ENCODE measurements around the gene ARF6.
A peak's percentile ranks its signal among the peaks of the same experiment; 100 is the strongest.

ARF6 gene

GRCh38 chr14:49881350-49882001, 11.4 kb upstream of the ARF6 start:
- Histone ChIP-seq H3K9me3 (ENCODE audit: control insufficient read depth, insufficient read depth, low read depth, low read length) (no peaks in the 10 kb centered on the region), H3K27ac (ENCODE audit: extremely low read depth, low read depth, low read length) (no peak overlapping the region), H3K36me3 (ENCODE audit: control insufficient read depth in 2 of 2, insufficient read depth in 1 of 2, low read length in 2 of 2) (no peaks in the 10 kb centered on the region), H3K4me1 (ENCODE audit: control insufficient read depth, insufficient read depth, low read length) (peaks cover 13% of the 10 kb centered on the region), H3K4me3 (ENCODE audit: low read depth, low read length) (no peak overlapping the region)
- ChIA-PET CTCF (interaction anchor here (0.5 to 3.0 kb wide), 6 partner anchors 11 to 436 kb away, joined by 3 to 16 read pairs (median 4); no protein-coding TSS in a partner anchor), POLR2A (interaction anchor here (0.6 kb wide), 1 partner anchor 11 kb away, joined by 4 read pairs; the partner anchor contains the start of gene ARF6)
- TF ChIP-seq ZNF624 (tag by site-specific recombination; IDR thresholded peaks at IDR 0.05) = no peak
- TF ChIP-seq ZNF2 (tag by site-specific recombination; IDR thresholded peaks at IDR 0.05) = no peak

- Histone ChIP-seq H3K36me3 (ENCODE audit: control insufficient read depth in 2 of 2, insufficient read depth in 1 of 2, low read length in 2 of 2) (no peaks in the 10 kb centered on the region), H3K9me3 (ENCODE audit: control insufficient read depth, insufficient read depth, low read depth, low read length) (no peaks in the 10 kb centered on the region), H3K27ac (ENCODE audit: extremely low read depth, low read depth, low read length) (no peak overlapping the region), H3K4me3 (ENCODE audit: low read depth, low read length) (no peak overlapping the region), H3K4me1 (ENCODE audit: control insufficient read depth, insufficient read depth, low read length) (peaks cover 13% of the 10 kb centered on the region)
- CTCF ChIA-PET = interaction anchor here (0.7 kb wide), 1 partner anchor 17 kb away, joined by 3 read pairs; no protein-coding TSS in a partner anchor
- POLR2A ChIA-PET = interaction anchor here (0.6 kb wide), 1 partner anchor 9 kb away, joined by 3 read pairs; no protein-coding TSS in a partner anchor
- TF ChIP-seq ZNF629 (tag by site-specific recombination; IDR thresholded peaks at IDR 0.05) = no peak
- TF ChIP-seq TRIM28 (IDR thresholded peaks at IDR 0.05; ENCODE audit: borderline replicate concordance, low read length) = 0 out of 2 replicates have a peak, but pooled peaks have one; percentile 20
- TF ChIP-seq SETDB1 (IDR thresholded peaks at IDR 0.05; ENCODE audit: insufficient read length, low read length) = peak; percentile 27
- TF ChIP-seq ZNF350 (tag by site-specific recombination; IDR thresholded peaks at IDR 0.05) = no peak
- no peak for TF ChIP-seq MZF1 (tag by site-specific recombination; IDR thresholded peaks at IDR 0.05; ENCODE audit: borderline replicate concordance)
Measured at GRCh38 chr14:49882826-49883694, 9.8 kb upstream of the ARF6 start.

GRCh38 chr14:49886523-49886922, 6.4 kb upstream of the ARF6 start:
- CTCF ChIA-PET = no interaction called here
- no peak overlapping the region for H3K27ac ChIP-seq (ENCODE audit: extremely low read depth, low read depth, low read length)
- no peak overlapping the region for H3K4me3 ChIP-seq (ENCODE audit: low read depth, low read length)
- TF ChIP-seq, protein P1, sequence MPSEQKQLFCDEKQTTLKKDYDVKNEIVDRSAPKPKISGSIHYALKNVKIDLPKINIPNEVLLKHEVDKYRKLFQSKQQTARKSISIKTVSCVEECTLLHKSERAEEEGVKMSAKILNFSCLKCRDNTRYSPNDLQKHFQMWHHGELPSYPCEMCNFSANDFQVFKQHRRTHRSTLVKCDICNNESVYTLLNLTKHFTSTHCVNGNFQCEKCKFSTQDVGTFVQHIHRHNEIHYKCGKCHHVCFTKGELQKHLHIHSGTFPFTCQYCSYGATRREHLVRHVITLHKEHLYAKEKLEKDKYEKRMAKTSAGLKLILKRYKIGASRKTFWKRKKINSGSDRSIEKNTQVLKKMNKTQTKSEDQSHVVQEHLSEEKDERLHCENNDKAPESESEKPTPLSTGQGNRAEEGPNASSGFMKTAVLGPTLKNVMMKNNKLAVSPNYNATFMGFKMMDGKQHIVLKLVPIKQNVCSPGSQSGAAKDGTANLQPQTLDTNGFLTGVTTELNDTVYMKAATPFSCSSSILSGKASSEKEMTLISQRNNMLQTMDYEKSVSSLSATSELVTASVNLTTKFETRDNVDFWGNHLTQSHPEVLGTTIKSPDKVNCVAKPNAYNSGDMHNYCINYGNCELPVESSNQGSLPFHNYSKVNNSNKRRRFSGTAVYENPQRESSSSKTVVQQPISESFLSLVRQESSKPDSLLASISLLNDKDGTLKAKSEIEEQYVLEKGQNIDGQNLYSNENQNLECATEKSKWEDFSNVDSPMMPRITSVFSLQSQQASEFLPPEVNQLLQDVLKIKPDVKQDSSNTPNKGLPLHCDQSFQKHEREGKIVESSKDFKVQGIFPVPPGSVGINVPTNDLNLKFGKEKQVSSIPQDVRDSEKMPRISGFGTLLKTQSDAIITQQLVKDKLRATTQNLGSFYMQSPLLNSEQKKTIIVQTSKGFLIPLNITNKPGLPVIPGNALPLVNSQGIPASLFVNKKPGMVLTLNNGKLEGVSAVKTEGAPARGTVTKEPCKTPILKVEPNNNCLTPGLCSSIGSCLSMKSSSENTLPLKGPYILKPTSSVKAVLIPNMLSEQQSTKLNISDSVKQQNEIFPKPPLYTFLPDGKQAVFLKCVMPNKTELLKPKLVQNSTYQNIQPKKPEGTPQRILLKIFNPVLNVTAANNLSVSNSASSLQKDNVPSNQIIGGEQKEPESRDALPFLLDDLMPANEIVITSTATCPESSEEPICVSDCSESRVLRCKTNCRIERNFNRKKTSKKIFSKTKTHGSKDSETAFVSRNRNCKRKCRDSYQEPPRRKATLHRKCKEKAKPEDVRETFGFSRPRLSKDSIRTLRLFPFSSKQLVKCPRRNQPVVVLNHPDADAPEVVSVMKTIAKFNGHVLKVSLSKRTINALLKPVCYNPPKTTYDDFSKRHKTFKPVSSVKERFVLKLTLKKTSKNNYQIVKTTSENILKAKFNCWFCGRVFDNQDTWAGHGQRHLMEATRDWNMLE (tag by site-specific recombination; conservative IDR thresholded peaks at IDR 0.05; ENCODE audit: low read depth) = no peak
- TF ChIP-seq ZNF664 (tag by site-specific recombination; IDR thresholded peaks at IDR 0.05) (no peak), ZBTB49 (tag by site-specific recombination; IDR thresholded peaks at IDR 0.05; ENCODE audit: low read depth) (no peak), ZNF266 (tag by site-specific recombination; IDR thresholded peaks at IDR 0.05; ENCODE audit: low read depth) (no peak), ZNF350 (tag by site-specific recombination; IDR thresholded peaks at IDR 0.05) (no peak), ZNF521 (tag by site-specific recombination; IDR thresholded peaks at IDR 0.05) (no peak), KLF7 (tag by site-specific recombination; IDR thresholded peaks at IDR 0.05; ENCODE audit: borderline replicate concordance) (no peak), ZNF335 (tag by site-specific recombination; conservative IDR thresholded peaks at IDR 0.05) (no peak)
- TF ChIP-seq, protein P2, sequence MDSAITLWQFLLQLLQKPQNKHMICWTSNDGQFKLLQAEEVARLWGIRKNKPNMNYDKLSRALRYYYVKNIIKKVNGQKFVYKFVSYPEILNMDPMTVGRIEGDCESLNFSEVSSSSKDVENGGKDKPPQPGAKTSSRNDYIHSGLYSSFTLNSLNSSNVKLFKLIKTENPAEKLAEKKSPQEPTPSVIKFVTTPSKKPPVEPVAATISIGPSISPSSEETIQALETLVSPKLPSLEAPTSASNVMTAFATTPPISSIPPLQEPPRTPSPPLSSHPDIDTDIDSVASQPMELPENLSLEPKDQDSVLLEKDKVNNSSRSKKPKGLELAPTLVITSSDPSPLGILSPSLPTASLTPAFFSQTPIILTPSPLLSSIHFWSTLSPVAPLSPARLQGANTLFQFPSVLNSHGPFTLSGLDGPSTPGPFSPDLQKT (IDR thresholded peaks at IDR 0.05; ENCODE audit: borderline replicate concordance, low read depth, low read length) = no peak
- TF ChIP-seq, protein P3, sequence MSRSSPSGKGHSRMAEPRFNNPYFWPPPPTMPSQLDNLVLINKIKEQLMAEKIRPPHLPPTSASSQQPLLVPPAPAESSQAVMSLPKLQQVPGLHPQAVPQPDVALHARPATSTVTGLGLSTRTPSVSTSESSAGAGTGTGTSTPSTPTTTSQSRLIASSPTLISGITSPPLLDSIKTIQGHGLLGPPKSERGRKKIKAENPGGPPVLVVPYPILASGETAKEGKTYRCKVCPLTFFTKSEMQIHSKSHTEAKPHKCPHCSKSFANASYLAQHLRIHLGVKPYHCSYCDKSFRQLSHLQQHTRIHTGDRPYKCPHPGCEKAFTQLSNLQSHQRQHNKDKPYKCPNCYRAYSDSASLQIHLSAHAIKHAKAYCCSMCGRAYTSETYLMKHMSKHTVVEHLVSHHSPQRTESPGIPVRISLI (tag by site-specific recombination; IDR thresholded peaks at IDR 0.05) = no peak
- H3K4me1 ChIP-seq (ENCODE audit: control insufficient read depth, insufficient read depth, low read length) = peaks cover 5% of the 10 kb centered on the region; the same call in 1 of the 2 replicates
- no peaks in the 10 kb centered on the region for H3K9me3 ChIP-seq (ENCODE audit: control insufficient read depth, insufficient read depth, low read depth, low read length)
- no peaks in the 10 kb centered on the region for H3K36me3 ChIP-seq (ENCODE audit: control insufficient read depth in 2 of 2, insufficient read depth in 1 of 2, low read length in 2 of 2)
- POLR2A ChIA-PET = no interaction called here
